Measurements from ENCODE around the gene TNFAIP1.

Gene TNFAIP1

GRCh38 chr17:28317966-28318758 lies 17.4 kb upstream of the TNFAIP1 start:
- DNase-seq = peak; percentile 48 to 61
- TF ChIP-seq GATA1 (IDR thresholded peaks at IDR 0.05; ENCODE audit: low read depth, low read length) = no peak
- TF ChIP-seq POLR2A (IDR thresholded peaks at IDR 0.05; ENCODE audit: low read length) = no peak

GRCh38 chr17:28318759-28319597 lies 16.6 kb upstream of the TNFAIP1 start, which contains the start of gene TMEM97:
TSS of gene TMEM97 (plus strand) at chr17:28319200. CDS start at chr17:28319240, 40 bp downstream.
- peak; percentile 98 for DNase-seq
- TF ChIP-seq POLR2A (IDR thresholded peaks at IDR 0.05; ENCODE audit: low read length) = peak; percentile 86
- no peak for TF ChIP-seq GATA1 (IDR thresholded peaks at IDR 0.05; ENCODE audit: low read depth, low read length)

- DNase-seq = no peak
- no peak for TF ChIP-seq GATA1 (IDR thresholded peaks at IDR 0.05; ENCODE audit: low read depth, low read length)
- no peak for TF ChIP-seq POLR2A (IDR thresholded peaks at IDR 0.05; ENCODE audit: low read length)
Observed at GRCh38 chr17:28319598-28319935, 16.0 kb upstream of the TNFAIP1 start.

GRCh38 chr17:28320215-28321061 lies 15.1 kb upstream of the TNFAIP1 start:
- DNase-seq = no peak
- TF ChIP-seq POLR2A (IDR thresholded peaks at IDR 0.05; ENCODE audit: low read length) (no peak), GATA1 (IDR thresholded peaks at IDR 0.05; ENCODE audit: low read depth, low read length) (no peak)

GRCh38 chr17:28324267-28324745 lies 11.3 kb upstream of the TNFAIP1 start:
- no peak for DNase-seq
- TF ChIP-seq GATA1 (IDR thresholded peaks at IDR 0.05; ENCODE audit: low read depth, low read length) = no peak
- TF ChIP-seq POLR2A (IDR thresholded peaks at IDR 0.05; ENCODE audit: low read length) = no peak

- DNase-seq = no peak
- TF ChIP-seq POLR2A (IDR thresholded peaks at IDR 0.05; ENCODE audit: low read length) = no peak
- no peak for TF ChIP-seq GATA1 (IDR thresholded peaks at IDR 0.05; ENCODE audit: low read depth, low read length)
Observed at GRCh38 chr17:28324781-28325180, 10.8 kb upstream of the TNFAIP1 start.

- no peak for DNase-seq
- no peak for TF ChIP-seq POLR2A (IDR thresholded peaks at IDR 0.05; ENCODE audit: low read length)
- no peak for TF ChIP-seq GATA1 (IDR thresholded peaks at IDR 0.05; ENCODE audit: low read depth, low read length)
Observed at GRCh38 chr17:28325211-28325610, 10.3 kb upstream of the TNFAIP1 start.

GRCh38 chr17:28326114-28326513 lies 9.4 kb upstream of the TNFAIP1 start:
- no peak for DNase-seq
- no peak for TF ChIP-seq GATA1 (IDR thresholded peaks at IDR 0.05; ENCODE audit: low read depth, low read length)
- no peak for TF ChIP-seq POLR2A (IDR thresholded peaks at IDR 0.05; ENCODE audit: low read length)

GRCh38 chr17:28327031-28327607 lies 8.4 kb upstream of the TNFAIP1 start:
- DNase-seq = no peak
- TF ChIP-seq POLR2A (IDR thresholded peaks at IDR 0.05; ENCODE audit: low read length) (no peak), GATA1 (IDR thresholded peaks at IDR 0.05; ENCODE audit: low read depth, low read length) (no peak)

GRCh38 chr17:28327709-28328108 lies 7.9 kb upstream of the TNFAIP1 start:
- TF ChIP-seq POLR2A (IDR thresholded peaks at IDR 0.05; ENCODE audit: low read length) (no peak), GATA1 (IDR thresholded peaks at IDR 0.05; ENCODE audit: low read depth, low read length) (no peak)
- DNase-seq = no peak

- no peak for DNase-seq
Observed at GRCh38 chr17:28328325-28328724, 7.2 kb upstream of the TNFAIP1 start.

GRCh38 chr17:28330671-28331070 lies 4.9 kb upstream of the TNFAIP1 start:
- DNase-seq = no peak
- TF ChIP-seq GATA1 (IDR thresholded peaks at IDR 0.05; ENCODE audit: low read depth, low read length) (no peak), POLR2A (IDR thresholded peaks at IDR 0.05; ENCODE audit: low read length) (no peak)

More at GRCh38 chr17:28328325-28328724, 7.2 kb upstream of the TNFAIP1 start:
- TF ChIP-seq POLR2A (IDR thresholded peaks at IDR 0.05; ENCODE audit: low read length) (no peak), GATA1 (IDR thresholded peaks at IDR 0.05; ENCODE audit: low read depth, low read length) (no peak)

GRCh38 chr17:28331891-28332420 lies 3.6 kb upstream of the TNFAIP1 start:
- TF ChIP-seq POLR2A (IDR thresholded peaks at IDR 0.05; ENCODE audit: low read length) (no peak), GATA1 (IDR thresholded peaks at IDR 0.05; ENCODE audit: low read depth, low read length) (no peak)
- no peak for DNase-seq
